Stimulated activated CD8-positive, alpha-beta memory T cell treated with anti-CD3 and anti-CD28 coated beads, Interleukin-4, amount 100 ng/mL, for 48 hours (primary cell): ENCODE results near the gene ATXN10.

Experiments used
- DNase-seq: peaks from one replicate; pipeline ENCODE4 v3.0.0-alpha.2; 2020

The ATXN10 gene

DNA sequence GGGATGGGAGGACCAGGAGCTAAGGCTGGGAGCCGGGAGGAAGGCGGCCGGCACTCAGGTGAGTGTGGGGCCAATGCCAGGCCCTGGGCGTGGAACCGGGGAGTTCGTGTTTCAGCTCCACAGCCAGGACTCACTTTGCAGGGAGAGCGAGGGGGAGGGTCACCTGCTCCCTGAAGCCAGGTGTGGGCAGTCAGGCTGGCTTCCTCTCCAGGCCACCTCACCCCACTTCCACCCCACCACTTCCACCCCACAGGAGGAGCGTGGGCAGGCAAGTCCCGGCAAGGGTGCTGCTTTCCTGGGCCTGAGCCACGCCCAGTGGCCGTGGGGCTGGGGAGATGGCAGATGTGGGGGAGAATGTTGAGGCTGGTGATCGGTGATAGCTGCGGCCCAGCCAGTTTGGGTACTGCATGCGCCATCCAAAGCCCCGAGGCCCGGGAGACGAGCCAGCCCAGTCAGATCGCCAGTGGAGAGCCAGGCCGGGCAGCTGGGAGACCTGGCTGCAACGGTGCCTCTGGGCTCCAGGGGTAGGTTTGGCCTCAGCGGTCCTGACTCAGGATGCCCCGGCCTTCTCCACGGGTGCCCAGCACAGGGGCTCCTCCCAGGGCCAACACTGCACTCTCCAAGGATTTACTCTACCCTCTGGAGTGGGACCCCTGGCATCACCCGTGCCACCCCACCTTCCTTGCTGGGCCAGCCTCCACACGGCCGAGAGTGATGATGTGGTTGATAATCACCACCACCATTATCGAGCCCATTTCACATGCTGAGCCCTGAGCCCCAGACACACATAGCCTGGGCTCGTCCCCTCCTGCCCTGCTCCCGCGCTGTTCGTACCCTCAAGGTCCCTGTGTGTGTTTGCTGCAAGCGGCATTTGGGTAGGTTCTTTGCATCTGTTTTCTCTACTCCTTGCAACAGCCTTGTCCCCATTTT, 211.5 kb downstream of the ATXN10 start:
- DNase-seq = no peak

DNA sequence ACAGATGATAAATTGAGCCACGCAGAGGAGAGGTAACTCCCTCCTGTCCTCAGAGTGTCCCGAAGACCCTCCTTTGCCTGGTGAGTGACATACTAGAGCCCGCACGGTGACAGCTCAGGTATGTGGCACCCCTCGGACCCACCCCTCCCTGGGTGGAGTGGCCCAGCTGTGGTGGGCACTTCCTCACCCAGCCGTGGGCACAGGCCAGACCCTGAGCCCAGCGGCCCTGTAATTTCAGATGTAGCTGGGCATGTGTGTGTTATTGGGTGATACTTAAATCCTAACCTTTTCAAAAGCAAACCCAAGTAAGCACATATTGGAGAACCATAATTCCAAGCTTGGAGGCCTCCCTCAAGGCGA, 212.2 kb downstream of the ATXN10 start:
- no peak for DNase-seq

DNA sequence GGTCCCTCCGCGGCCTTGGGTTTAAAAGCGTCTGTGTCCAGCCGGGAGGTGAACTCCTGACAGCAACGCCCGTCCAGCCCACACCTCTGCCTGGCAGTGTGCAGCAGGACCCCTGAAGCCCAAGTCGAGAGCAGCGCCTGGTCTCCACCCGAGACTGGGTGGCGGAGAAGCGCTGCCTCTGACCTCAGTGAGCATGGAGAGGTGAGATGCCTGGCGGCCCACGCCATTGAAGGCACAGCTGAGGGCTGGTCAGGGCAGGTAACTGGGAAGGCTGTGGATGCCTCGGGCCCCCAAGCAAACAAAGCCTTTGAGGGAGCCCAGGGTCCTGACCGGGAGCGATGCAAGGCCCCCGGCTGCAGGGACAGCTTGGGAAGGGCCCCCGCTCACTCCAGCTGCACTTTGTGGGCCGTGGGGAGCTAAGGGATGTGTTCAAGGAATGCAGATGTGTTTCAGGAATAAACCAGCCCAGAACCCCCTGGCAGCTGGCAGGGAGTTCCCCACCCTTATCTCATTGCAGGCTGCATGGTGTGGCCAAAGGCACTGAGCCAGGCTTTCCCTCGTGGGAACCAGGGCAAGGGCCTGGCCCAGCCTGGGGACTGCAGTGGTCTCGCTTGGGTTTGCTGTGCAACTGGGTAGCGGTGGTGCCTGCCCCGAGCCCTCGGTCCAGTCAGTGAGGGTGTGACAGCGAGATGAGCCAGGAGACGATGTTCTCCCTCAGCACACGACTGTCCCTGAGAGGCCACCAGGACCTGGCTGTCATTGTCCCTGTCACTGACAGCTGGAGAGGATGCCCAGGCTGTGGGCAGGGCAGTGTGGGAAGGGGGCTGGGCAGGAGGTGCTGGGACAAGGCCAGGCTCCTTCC, 212.8 kb downstream of the ATXN10 start:
- DNase-seq = no peak

DNA sequence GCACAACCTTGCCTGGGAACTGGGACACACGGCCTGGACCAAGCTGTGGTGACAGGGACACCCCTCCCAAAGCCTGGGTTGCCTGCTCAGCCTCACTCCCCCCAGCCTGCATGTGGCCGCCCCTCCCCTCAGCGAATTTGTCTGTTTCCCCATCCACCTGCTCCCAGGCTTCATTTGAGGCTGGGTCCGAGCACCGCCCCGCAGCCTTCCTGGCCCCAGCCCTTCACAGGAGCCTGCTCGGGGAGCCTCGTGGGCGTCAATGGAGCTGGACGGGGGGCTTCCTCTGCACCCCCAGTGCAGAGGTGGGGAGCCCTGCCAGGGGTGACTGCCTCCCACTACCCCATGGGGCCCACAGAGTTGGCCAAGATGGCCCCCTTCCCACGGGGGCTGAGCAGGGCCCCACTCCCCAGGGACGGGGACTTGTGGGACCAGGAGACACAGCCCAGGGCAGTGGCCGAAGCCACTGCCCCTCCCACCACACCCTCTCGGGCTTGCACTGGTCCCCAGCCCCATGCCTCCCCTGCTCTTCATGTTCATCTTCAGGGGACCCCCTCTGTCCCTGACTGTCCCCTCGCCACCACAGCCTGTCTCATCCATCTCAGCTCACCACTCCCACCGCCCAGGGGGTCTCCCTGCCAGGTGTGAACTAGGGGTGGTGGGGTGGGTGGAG, 213.7 kb downstream of the ATXN10 start:
- DNase-seq = no peak

DNA sequence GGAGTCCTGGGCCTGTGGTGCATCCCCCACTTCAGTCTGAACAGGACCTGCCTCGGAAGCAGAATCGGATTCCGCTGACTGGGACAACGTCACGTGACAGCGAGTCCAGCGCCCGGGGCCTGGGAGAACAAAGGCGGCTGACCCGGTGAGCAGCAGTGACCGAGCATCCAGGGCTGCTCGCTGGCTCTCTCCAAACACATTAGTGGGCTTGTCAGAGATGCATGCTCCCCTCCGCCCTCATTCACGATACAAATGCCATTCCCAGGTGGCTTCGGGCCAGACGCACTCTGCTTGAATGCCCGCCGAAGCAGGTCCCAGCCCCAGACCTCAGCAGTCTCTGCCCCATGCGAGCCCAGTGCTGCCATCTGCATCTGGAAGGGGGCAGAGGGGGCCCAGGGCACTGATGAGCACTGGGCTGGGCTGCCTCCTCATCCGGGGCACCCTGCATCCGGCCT, 214.3 kb downstream of the ATXN10 start:
- no peak for DNase-seq

DNA sequence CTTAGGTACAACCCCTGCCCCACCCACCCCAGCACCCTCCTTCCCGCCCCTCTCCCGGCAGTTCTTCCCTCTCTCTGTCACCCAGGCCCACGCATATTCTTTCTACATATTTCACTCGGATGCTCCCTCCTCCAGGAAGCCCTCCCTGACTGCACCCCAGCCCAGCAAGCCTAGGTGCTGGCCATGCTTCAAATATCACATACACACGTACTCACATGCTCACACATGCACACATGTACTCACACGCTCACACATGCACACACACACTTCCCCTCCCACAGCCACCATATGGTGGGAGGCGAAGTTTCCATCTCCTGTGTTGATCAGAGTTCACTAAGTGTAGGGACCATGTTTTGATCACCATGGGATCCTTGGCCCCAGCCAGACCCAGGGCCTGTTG, 214.9 kb downstream of the ATXN10 start:
- DNase-seq = no peak

DNA sequence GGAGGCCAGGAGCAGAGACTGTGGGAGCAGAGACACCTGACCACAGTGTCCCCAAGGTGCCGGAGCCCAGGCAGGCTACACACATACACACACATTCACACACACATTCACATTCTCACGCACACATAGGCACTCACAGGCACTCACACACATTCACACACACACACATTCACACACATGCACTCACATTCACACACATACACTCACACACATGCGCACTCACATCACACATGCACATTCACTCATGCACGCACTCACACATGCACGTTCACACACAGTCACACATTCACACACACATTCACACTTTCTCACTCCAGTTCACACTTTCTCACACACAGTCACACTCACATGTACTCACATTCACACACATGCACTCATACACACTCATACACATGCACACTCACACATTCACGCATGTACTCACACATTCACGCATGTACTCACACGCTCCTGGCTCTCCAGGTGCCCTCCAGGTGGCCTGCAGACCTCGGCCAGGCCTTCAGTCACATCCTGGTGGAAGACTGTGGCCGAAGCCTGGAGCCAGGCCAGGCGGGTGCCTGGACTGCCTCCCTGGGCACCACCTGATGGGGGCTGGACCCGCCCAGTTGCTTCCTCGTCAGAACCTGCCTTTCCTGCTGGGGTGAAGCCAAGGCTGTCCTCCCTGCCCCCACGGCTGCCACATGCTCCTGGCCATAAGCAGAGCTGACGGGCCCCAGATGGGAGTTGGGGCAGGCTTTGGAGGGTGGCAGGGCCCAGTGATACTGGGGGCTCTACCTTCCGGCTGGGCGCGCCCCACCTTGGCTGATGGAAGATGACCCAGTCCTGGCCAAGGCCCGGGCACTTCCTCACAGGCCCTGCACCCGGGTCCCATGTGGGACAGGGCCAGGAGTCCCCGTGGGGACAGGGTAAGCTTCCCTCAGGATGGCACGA, 215.8 kb downstream of the ATXN10 start:
- DNase-seq = no peak

DNA sequence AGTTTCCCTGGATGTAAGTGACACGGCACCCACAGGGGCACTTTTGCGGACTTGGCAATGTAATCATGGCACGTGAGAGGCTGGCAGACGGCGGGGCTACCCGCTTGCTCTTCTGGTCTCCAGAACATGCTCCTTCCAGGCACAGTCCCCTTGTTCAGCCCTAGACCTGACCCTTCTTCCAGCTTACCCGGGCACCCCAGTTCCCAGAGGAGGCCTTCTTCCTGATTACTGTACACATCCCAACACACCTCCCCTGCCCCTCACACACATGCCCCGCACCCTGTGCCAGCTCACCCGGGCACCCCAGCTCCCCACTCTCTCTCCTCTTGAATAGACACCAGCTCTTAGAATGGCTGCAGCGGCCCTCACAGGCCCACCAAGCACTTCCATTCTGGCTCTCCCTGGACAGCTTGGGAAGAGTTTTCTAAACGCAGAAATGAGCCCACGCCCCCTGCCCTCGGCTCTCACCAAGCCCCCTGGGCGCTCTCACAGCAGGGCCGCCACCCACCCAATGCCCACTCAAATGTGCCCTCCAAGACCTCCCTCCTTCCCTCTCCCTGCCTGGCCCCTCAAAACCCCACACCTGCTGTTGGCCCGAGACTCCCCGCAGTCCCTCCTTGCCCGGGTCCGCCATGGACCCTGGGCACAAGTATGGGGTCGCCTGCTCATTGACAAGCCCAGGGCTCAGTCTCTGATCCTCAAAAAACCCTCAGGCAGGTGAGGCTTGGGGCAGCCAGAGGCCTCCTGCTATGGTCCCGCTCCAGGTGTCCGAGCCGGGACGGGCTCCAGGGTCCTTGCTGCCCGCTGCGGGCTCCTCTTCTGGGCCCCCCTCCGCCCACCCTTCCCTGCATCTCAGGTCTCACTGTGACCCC, 216.8 kb downstream of the ATXN10 start:
- DNase-seq = no peak

DNA sequence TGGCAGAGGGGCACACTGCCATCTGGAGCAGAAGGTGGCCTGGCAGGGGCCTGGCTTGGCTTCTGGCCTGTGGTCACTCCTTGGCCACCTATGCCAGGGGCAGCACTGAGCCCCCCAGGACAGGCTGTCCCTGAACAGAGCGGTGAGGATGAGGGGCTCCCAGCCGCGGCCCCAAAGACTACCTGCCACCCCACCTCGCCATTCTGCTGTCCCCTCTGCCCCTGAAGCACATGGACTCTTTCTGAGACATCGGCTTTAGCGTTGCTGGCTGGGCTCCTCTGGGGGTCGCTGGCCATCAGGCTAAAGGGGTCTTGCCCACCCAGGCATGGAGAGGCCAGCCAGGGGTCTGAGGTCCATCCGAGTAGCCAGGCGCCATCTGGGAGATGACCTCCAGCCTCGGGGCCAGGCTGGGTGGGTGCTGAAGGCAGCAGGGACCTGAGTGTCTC, 217.5 kb downstream of the ATXN10 start:
- DNase-seq = no peak

DNA sequence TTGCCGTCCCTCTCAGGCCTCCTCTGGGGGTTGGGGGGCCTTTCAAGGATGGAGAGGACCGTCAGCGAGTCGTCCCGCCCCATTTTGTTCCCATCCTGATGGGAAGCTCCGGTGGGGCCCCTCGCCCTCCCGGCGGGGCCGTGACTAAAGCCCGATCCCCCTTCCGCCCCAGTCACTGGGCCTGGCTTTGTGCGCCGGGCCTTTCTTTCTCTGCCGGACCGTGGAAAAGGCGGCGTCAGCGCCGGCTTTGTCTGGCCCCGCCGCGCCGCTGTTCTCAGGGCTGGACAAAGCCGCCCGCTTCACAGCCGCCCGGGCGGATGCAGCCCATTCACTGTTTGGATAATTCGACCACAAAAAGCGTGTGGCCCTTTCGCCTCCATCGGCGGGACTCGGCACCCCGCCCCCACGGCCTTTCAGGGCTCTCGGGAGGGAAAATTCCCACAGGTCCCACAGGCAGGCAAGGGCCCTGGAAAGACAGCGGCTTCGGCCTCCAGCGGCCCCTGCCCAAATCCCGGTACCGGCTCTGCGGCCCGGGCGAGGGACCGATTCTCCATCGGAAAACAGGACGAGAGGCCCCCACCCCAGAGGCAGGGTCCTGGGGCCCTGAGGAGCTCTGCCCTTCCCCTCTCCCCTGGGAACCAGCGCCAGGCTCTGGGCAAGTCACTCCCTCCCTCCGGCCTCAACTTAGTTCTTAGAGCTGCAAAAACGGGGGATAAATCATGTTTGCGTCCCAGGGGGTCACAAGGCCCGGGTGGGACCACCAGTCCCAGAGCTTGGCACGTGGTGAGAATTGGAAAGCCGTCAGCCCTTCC, 218.1 kb downstream of the ATXN10 start:
- no peak for DNase-seq

DNA sequence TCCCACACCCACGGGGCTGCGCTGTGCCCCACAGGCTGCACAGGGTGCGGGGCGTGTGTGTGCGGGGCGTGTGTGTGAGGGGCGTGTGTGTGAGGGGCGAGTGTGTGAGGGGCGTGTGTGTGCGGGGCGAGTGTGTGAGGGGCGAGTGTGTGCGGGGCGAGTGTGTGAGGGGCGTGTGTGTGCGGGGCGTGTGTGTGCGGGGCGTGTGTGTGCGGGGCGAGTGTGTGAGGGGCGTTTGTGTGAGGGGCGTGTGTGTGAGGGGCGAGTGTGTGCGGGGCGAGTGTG, 218.7 kb downstream of the ATXN10 start:
- no peak for DNase-seq

DNA sequence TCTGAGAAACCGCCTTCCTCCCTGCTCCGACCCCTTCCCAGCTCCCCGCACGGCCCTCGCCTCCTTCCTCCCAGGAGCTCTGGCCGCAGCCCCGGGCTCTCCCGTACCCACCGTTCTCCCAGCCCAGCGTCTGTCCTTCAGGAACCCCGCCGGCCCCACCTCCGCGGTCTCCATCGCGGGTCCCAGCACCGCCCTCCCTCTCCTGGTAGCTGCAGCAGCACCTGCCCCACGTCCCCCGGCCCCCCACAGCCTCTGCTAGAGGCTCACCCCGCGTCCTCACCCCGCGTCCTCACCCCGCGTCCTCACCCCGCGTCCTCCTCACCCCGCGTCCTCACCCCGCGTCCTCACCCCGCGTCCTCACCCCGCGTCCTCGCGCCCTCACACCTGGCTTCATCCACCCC, 219.4 kb downstream of the ATXN10 start:
- no peak for DNase-seq

DNA sequence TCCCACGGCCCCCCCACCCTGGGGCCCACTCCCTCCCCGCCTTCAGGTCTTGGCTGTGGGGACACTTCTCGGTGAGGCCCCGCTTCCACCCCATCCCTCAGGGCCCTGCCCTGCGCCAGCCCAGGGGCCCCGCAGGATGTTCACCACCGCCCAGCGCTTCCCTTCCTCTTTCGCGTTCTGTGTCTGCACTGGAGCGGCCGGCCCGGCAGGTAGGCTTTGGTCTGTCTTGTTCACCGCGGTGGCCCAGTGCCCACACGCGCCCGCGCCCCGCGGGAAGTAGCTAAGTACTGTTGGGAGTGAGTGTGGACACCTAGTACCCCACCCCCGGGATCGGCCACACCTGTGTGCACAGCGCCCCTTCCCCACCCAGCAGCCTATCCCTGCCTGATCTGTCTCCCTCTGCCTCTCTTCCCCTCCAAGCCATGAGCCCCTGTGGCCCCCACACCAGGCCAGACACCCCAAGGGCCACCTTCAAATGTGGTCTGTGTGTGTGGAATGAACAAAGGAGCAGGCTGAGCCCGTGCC, 219.9 kb downstream of the ATXN10 start:
- DNase-seq = no peak

DNA sequence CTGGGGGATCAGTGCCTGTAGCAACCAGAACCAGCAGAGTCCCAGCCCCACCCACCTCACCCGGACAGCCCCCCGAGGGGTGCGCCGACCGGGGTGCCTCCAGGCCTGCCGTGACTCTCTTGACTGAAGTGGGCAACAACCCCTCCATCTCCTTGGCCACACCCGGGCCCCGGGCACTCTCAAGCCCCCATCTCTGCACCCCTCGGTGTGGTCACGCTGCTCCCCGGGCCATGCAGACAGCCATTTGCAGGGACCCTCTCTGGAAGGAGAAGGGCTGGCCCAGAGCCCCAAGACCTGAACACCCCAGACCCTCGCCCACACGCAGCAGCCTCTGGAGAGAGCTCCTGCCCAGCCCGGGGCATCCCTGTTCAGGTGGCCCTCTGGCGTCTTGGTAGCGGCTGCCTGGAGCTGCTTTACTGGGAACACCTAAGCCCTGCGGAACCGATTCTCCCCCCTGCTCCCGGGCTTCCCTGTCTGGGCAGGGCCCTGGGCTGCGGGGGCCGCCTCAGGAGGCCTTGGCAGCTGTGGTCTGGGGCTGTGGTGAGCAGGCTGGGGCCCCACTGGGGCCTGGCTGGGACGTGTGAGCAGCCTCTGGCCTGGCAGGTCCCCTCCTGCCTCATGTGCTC, 220.5 kb downstream of the ATXN10 start:
- no peak for DNase-seq

DNA sequence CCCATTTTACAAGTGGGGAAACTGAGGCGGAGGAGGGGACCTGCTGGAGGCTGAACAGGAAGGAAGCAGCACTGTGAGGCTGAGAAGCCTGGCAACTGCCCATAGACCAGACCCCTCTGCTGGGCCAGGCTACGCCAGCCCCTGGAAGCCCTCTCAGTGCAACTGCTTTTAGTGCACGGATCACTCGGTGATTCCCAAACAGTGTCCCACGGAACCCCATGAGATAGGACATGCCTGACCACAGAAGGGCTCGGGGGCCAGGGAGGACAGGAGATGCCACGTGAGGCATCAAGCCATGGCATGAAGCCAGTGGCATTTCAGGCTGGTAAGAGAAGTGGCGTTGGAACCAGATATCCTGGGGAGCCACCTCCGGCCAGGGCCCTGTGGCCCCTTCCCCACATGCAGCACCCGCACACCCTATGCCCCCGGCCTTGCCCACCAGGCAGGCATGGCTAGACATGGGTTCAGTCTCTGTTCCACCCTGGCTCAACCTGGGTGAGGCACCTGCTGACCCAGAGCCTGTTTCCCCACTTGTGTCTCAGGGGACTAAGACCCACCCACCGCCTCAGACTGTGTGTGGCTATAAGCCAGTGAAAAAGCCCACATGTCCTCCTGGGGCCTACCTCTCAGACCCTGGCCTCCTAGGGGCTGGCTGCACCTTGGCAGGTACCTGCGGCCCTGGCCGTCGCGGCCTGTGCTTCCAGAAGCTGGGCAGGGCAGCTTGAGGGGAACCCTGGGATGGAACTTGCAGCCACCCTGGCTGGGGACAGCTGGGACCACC, 221.2 kb downstream of the ATXN10 start:
- DNase-seq = no peak

DNA sequence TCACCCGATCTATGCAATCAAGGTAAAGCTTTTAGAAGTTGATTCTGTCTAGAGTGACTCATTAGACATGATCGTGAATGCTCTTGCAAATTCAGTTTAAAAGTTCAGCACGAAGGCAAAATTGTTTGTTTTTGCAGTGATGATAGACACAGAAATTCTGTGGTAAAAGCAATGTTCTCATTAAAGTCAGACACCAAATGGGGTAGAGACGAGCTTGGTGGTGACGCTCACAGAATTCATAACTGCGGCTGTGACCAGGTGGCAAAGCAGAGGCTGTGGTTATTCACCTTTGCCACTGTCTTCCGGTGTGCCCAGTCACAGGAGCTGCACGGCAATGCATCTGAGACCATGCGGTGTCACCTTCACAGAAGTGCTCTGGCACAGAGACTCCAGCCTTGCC, 221.9 kb downstream of the ATXN10 start:
- DNase-seq = no peak
